SK-N-SH treated with all-trans-retinoic acid at 6 μM for 48 hours (cell line): ENCODE data around the gene NBAS.

Experiments
- BACH2 ChIP-seq: fragments of 250-450 bp; sonication (Bioruptor Pico); IDR thresholded peaks from 2 replicates; pipeline ENCODE4 v1.9.0; 2021; ENCODE audit warnings: mild to moderate bottlenecking, borderline replicate concordance
- CSRNP3 ChIP-seq: fragments of 250-450 bp; sonication (Bioruptor Pico); IDR thresholded peaks from 2 replicates; pipeline ENCODE4 v1.5.1; 2021; ENCODE audit warnings: mild to moderate bottlenecking, moderate library complexity
- ESRRG ChIP-seq: fragments of 250-450 bp; sonication (Bioruptor Pico); IDR thresholded peaks from 2 replicates; pipeline ENCODE4 v1.6.1; 2021; ENCODE audit warnings: mild to moderate bottlenecking
- ISL1 ChIP-seq: fragments of 250-450 bp; sonication (Bioruptor Pico); IDR thresholded peaks from 2 replicates; pipeline ENCODE4 v2.1.2; 2022; ENCODE audit warnings: mild to moderate bottlenecking, moderate library complexity
- PATZ1 ChIP-seq: fragments of 250-450 bp; sonication (Bioruptor Pico); IDR thresholded peaks from 2 replicates; pipeline ENCODE4 v1.8.0; 2020; ENCODE audit warnings: mild to moderate bottlenecking, moderate library complexity, borderline replicate concordance
- RARB ChIP-seq: fragments of 250-450 bp; sonication (Bioruptor Pico); IDR thresholded peaks from 2 replicates; pipeline ENCODE4 v1.8.0; 2021; ENCODE audit warnings: mild to moderate bottlenecking, moderate library complexity
- SNAI2 ChIP-seq: fragments of 250-450 bp; sonication (Bioruptor Pico); IDR thresholded peaks from 2 replicates; pipeline ENCODE4 v1.5.0; 2020; ENCODE audit warnings: mild to moderate bottlenecking, moderate library complexity
- TSHZ2 ChIP-seq: fragments of 250-450 bp; sonication (Bioruptor Pico); IDR thresholded peaks from 2 replicates; pipeline ENCODE4 v1.5.0; 2020; ENCODE audit warnings: mild to moderate bottlenecking, moderate library complexity
- ZFP3 ChIP-seq: fragments of 250-450 bp; sonication (Bioruptor Pico); IDR thresholded peaks from 2 replicates; pipeline ENCODE4 v1.5.0; 2020; ENCODE audit warnings: mild to moderate bottlenecking, moderate library complexity
- ZFP30 ChIP-seq: fragments of 450-650 bp; formaldehyde crosslinking; IDR thresholded peaks from 2 replicates; pipeline ENCODE4 v1.5.0; 2022; ENCODE audit warnings: mild to moderate bottlenecking, moderate library complexity

GRCh38 chr2:15553519-15553918 lies 7.6 kb downstream of the NBAS start:
- no peak for TF ChIP-seq SNAI2
- TF ChIP-seq CSRNP3 (CRISPR knock-in tag): no peak
- no peak for TF ChIP-seq ZFP30 (CRISPR knock-in tag)
- no peak for TF ChIP-seq PATZ1 (CRISPR knock-in tag)
- no peak for TF ChIP-seq ESRRG (CRISPR knock-in tag)
- no peak for TF ChIP-seq BACH2
- TF ChIP-seq RARB (CRISPR knock-in tag): no peak
- TF ChIP-seq ZFP3 (CRISPR knock-in tag): no peak
- no peak for TF ChIP-seq TSHZ2 (CRISPR knock-in tag)
- no peak for TF ChIP-seq ISL1 (CRISPR knock-in tag)
